NCI-H1417 (cell line): Measurements from ENCODE around the gene ULK2.

ENCODE experiments used
- DNase-seq, 3 experiments: peaks; one replicate each; lab custom pipeline; 2025; lab: John Stamatoyannopoulos, UW

Gene ULK2

GRCh38 chr17:19726631-19727376 is 140.9 kb downstream of the ULK2 start:
- DNase-seq, result peak in 1 of 3 experiments; percentile 10

- no peak for DNase-seq
These were observed 142.2 kb downstream of the ULK2 start for GRCh38 chr17:19725486-19725885.

- peak in 2 of 3 experiments; percentile 47 to 71 for DNase-seq
These were observed 143.0 kb downstream of the ULK2 start for GRCh38 chr17:19724501-19725420.

GRCh38 chr17:19723964-19724363 is 143.8 kb downstream of the ULK2 start:
- DNase-seq, result peak in 2 of 3 experiments; percentile 46 to 76
